ENCODE data around the gene ABCA2. TPM values are rescaled to one million over a fixed set of nuclear protein-coding genes. Genes with fewer than 3 reads are reported as not detected.
"Not testable (repeated sequence)": the region's sequence is repeated elsewhere in the genome, so short reads cannot be mapped to it uniquely, and the experiment has no call there.

ABCA2 gene
- total RNA-seq, 2 experiments from 2014 or later, result 4.2 to 4.9 TPM

DNA sequence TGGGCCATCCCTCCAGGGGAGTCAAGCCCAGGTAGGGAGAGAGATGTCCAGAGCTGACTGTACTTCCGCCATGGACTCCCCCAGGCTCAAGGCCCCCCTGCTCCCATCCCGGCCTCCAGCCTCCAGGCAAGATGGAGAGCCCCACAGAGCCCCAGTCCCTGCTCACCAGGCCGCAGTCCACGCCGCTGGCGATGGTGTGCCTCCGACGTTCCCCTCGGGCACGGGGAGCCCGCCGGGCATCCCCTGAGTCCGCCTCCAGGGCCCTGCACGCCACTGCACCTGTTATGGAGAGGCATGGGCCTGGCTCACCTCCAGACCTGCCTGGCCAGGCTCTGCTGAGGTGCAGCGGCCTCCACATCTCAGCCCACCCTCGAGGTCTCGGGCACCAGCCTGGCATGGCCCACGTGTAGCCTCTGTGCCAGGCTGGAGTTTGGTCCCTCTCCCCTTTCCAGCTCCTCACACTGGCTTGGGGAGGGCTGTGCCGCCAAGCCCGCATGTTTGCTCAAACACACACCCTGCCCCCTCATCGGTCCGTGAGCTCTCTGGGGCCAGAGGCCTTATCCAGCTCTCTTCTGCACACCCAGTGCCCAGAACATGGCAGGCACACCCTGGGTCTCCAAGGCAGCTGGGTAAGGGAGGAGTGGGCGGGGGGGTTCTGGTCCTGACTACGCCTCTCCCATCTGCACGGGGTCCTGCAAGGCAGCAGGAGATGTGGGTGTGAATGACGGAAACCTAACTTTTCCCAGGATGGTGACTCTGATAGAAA is 38.2 kb upstream of the ABCA2 start:
- H3K4me3 Mint-ChIP-seq, result no peak overlapping the region
- H3K9me3 Mint-ChIP-seq, result no peaks in the 10 kb centered on the region
- no peak overlapping the region for H3K27ac Mint-ChIP-seq
- peaks cover 11% of the 10 kb centered on the region for H3K4me1 Mint-ChIP-seq
- H3K27me3 Mint-ChIP-seq, result peaks cover 4% of the 10 kb centered on the region
- H3K36me3 Mint-ChIP-seq, result peaks cover 3% of the 10 kb centered on the region
- DNase-seq, result no peak

DNA sequence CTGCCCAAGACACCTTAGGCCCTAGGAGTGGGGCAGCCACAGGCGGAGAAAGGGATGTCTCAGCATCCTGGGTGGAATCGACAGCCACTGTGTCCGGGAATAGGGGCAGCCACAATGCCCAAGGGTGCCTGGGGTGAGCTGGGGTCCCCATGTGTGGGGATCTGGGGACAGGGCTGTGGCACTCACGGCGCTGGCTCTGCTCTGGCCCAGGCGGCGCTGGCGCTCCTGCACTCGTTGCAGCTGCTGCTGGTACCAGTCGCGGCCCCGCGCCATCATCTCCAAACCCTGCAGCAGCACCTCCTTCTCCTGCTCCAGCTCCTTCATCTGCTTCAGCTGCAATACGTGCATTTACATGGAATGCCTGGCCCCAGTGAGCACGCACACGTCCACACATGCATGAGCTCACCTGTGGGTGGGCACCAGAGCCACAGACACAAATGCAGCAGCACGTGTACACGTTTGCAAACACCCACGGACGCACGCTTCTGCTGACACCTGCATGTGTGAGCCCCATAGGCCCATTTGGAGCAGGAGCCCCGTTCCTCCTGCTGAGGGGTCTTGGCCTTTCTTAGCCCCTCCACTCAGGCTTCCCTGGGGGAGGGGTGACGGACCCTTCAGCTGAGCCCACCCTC is 37.4 kb upstream of the ABCA2 start:
- no peak overlapping the region for H3K4me3 Mint-ChIP-seq
- peaks cover 4% of the 10 kb centered on the region for H3K27me3 Mint-ChIP-seq
- peaks cover 3% of the 10 kb centered on the region for H3K36me3 Mint-ChIP-seq
- peaks cover 7% of the 10 kb centered on the region for H3K4me1 Mint-ChIP-seq
- no peak for DNase-seq
- H3K9me3 Mint-ChIP-seq, result no peaks in the 10 kb centered on the region
- H3K27ac Mint-ChIP-seq, result no peak overlapping the region

DNA sequence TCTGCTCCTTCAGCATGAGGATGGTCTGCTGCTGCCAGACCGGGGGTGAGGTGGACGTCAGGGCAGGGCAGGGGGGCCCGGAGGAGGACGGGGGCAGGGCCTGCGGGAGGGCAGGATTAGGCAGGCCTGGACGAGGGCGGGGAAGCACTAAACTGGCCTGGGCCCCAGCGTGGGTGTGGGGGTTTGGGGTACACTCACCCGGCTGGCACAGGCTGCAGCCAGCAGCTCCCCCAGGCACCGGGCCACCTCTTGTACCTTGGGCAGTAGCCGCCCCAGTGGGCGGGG is 36.8 kb upstream of the ABCA2 start:
- H3K9me3 Mint-ChIP-seq, result no peaks in the 10 kb centered on the region
- peaks cover 3% of the 10 kb centered on the region for H3K36me3 Mint-ChIP-seq
- H3K27me3 Mint-ChIP-seq, result peaks cover 4% of the 10 kb centered on the region
- H3K4me3 Mint-ChIP-seq, result no peak overlapping the region
- DNase-seq, result no peak
- H3K27ac Mint-ChIP-seq, result no peak overlapping the region
- H3K4me1 Mint-ChIP-seq, result peaks cover 7% of the 10 kb centered on the region

DNA sequence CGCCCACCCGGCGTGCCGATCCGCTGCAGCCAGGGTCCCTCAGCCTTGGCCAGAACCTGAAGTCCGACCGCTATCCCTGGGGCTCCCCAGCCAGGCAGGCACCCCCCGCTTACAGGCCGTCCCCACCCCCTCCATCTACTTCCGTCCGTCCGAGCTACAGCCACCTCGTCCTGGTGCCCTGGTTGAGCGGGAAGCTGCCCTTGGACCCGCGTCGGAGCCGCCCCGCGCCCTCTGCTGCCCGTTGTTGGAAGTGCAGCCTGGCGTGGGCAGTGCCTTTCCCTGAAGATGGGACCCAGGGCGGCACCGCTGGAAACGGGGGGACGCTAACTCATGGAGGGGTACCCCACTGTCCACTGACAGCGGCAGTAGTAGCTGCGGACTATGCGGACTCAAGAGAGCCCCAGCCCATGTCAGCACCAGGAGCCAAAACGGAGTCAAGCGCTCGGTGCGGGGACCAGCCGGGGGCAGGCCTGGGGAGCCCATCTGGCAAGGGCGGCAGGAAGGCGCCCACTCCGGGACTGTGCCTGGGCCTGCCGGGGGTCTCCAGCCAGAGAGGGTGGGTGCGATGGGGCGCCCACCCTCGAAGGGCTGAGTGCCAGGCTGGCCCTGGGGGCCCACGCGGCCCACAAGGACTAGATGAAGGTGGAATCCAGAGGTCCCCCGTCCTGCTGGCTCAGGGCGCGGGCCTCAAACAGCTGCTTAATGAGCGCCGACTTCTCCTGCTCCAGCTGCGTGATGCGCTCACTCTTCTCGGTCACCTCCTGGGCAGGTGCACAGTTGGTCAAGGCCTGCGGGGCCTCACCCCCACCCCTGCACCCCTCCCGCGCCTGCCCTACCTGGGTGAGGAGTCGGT is 36.2 kb upstream of the ABCA2 start:
- H3K9me3 Mint-ChIP-seq, result no peaks in the 10 kb centered on the region
- peaks cover 3% of the 10 kb centered on the region for H3K36me3 Mint-ChIP-seq
- peak; percentile 60 for DNase-seq
- peaks cover 4% of the 10 kb centered on the region for H3K27me3 Mint-ChIP-seq
- H3K4me3 Mint-ChIP-seq, result no peak overlapping the region
- no peak overlapping the region for H3K27ac Mint-ChIP-seq
- peaks cover 7% of the 10 kb centered on the region for H3K4me1 Mint-ChIP-seq

- DNase-seq, result no peak
These were observed 35.4 kb upstream of the ABCA2 start for GRCh38 chr9:137063311-137064026.

GRCh38 chr9:137062798-137063197 is 34.8 kb upstream of the ABCA2 start:
- H3K4me3 Mint-ChIP-seq, DNase-seq, H3K9me3 Mint-ChIP-seq, H3K27ac Mint-ChIP-seq, H3K27me3 Mint-ChIP-seq, H3K4me1 Mint-ChIP-seq, H3K36me3 Mint-ChIP-seq: not testable (repeated sequence)

More at GRCh38 chr9:137063311-137064026, 35.4 kb upstream of the ABCA2 start:
- Mint-ChIP-seq H3K36me3 (peaks cover 3% of the 10 kb centered on the region), H3K4me1 (peaks cover 7% of the 10 kb centered on the region), H3K27me3 (peaks cover 4% of the 10 kb centered on the region), H3K27ac (no peak overlapping the region), H3K9me3 (no peaks in the 10 kb centered on the region), H3K4me3 (no peak overlapping the region)

DNA sequence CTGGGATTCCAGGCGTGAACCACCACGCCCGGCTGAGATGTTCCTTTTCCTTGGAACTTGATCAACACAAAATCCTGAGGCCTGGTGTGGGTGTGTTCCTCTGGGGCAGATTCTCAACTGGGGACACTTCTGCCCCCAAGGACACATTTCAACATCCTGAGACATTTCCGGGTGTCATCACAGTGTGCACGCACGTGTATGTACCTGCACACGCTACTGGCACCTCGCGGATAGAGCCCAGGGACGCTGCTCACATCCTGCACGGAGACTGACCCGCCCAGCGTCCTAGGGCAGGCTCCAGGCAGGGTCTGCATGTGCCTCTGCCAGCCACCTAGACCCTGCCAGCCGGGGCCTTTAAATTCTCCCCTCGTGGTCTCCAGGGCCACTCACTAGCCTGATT is 34.3 kb upstream of the ABCA2 start:
- Mint-ChIP-seq H3K27me3 (no peaks in the 10 kb centered on the region), H3K4me1 (peaks cover 3% of the 10 kb centered on the region), H3K27ac (no peak overlapping the region), H3K4me3 (no peak overlapping the region), H3K9me3 (no peaks in the 10 kb centered on the region), H3K36me3 (peaks cover 3% of the 10 kb centered on the region)
- DNase-seq, result no peak

- Mint-ChIP-seq H3K27ac (no peak overlapping the region), H3K4me3 (no peak overlapping the region), H3K9me3 (no peaks in the 10 kb centered on the region), H3K36me3 (no peaks in the 10 kb centered on the region), H3K4me1 (no peaks in the 10 kb centered on the region), H3K27me3 (peaks cover 3% of the 10 kb centered on the region)
- no peak for DNase-seq
These were observed 30.6 kb upstream of the ABCA2 start for GRCh38 chr9:137058521-137059234.

- Mint-ChIP-seq H3K36me3 (no peaks in the 10 kb centered on the region), H3K4me3 (no peak overlapping the region), H3K27ac (no peak overlapping the region), H3K27me3 (peaks cover 9% of the 10 kb centered on the region), H3K9me3 (no peaks in the 10 kb centered on the region), H3K4me1 (no peaks in the 10 kb centered on the region)
- DNase-seq, result no peak
These were observed 29.5 kb upstream of the ABCA2 start for GRCh38 chr9:137057545-137057944.

DNA sequence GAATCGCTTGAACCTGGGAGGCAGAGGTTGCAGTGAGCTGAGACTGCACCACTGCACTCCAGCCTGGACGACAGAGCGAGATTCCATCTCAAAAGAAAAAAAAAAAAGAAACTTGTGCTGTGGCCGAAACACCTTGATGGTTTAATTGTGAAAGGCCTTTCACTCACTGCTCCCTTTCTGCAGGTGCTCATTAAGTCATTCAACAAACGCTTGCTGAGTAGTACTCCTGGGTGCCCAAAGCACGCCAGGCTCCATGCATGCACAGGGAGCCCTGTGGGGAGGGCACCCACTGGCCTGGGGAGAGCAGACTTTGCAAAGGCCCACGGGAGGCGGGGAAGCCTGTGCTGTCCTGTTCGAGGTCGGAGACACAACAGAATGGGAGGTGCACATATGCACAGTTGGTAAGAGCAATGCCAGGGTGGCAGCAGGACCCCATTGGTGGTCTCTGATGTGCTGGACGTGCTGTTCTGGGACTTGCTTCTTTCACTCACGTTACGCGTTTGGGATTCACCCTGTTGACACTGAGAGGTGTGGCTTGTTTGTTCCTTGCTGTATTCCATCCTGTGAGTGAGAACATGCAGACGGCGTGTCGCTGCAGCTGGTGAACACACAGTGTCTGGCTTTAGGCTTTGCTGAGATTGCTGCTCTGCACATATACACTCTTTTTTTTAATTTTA is 28.8 kb upstream of the ABCA2 start:
- Mint-ChIP-seq H3K36me3 (no peaks in the 10 kb centered on the region), H3K27ac (no peak overlapping the region), H3K4me3 (no peak overlapping the region)

GRCh38 chr9:137055385-137056364 is 27.6 kb upstream of the ABCA2 start:
- DNase-seq, result no peak
- H3K4me1 Mint-ChIP-seq, result no peaks in the 10 kb centered on the region
- no peaks in the 10 kb centered on the region for H3K36me3 Mint-ChIP-seq
- no peak overlapping the region for H3K4me3 Mint-ChIP-seq
- no peak overlapping the region for H3K27ac Mint-ChIP-seq
- peaks cover 21% of the 10 kb centered on the region for H3K27me3 Mint-ChIP-seq
- no peaks in the 10 kb centered on the region for H3K9me3 Mint-ChIP-seq

More for the DNA sequence above, 28.8 kb upstream of the ABCA2 start:
- Mint-ChIP-seq H3K27me3 (peaks cover 16% of the 10 kb centered on the region), H3K4me1 (no peaks in the 10 kb centered on the region), H3K9me3 (no peaks in the 10 kb centered on the region)
- no peak for DNase-seq

- no peaks in the 10 kb centered on the region for H3K36me3 Mint-ChIP-seq
These were observed 26.9 kb upstream of the ABCA2 start for GRCh38 chr9:137054932-137055384.

More at GRCh38 chr9:137054932-137055384, 26.9 kb upstream of the ABCA2 start:
- Mint-ChIP-seq H3K27ac (no peak overlapping the region), H3K4me3 (no peak overlapping the region), H3K27me3 (peaks cover 28% of the 10 kb centered on the region), H3K9me3 (no peaks in the 10 kb centered on the region), H3K4me1 (no peaks in the 10 kb centered on the region)
- DNase-seq, result no peak

Data from activated naive CD8-positive, alpha-beta T cell treated with anti-CD3 and anti-CD28 coated beads for 36 hours (primary cell).